Breast epithelium (tissue), 3 donors: ENCODE data around the gene GIMAP6.

Experiments used
- POLR2A ChIP-seq: fragments of 450-650 bp; IDR thresholded peaks from one replicate; pipeline ENCODE4 v1.6.1; 2016; ENCODE audit warnings: antibody characterized with exemption, mild to moderate bottlenecking, moderate library complexity
- POLR2AphosphoS5 ChIP-seq, 3 donors: sonication (generic); formaldehyde crosslinking; IDR thresholded peaks; one replicate each; pipeline ENCODE4 v1.6.1; 2017; ENCODE audit warnings: antibody characterized with exemption in 3 of 3
- TF ChIP-seq, protein P1 (sequence below), 3 donors: fragments of 450-650 bp; IDR thresholded peaks; one replicate each; pipeline ENCODE4 v1.5.1; 2016 to 2017; ENCODE audit warnings: antibody characterized with exemption in 3 of 3, mild to moderate bottlenecking in 3 of 3, moderate library complexity in 3 of 3

DNA sequence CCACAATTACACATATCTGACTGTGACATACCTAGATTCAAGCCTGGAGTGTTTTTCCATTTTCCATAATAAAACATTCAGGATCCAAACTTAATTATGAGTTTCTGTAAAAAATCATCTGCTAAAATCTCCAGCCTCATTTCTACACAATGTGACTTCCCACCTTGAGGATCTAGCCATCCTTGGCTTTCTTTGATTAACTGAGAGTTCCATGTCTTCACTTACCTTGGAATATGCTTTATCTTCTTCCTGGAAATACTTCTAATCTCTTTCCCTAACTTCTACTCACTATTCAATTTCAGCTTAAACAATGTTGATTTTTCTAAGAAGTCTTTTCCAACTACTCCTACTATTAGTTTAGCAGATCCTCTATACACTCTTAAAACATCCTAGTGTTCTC, 36.8 kb upstream of the GIMAP6 start:
- TF ChIP-seq POLR2AphosphoS5 (IDR thresholded peaks at IDR 0.05), result no peak
- TF ChIP-seq, protein P1, sequence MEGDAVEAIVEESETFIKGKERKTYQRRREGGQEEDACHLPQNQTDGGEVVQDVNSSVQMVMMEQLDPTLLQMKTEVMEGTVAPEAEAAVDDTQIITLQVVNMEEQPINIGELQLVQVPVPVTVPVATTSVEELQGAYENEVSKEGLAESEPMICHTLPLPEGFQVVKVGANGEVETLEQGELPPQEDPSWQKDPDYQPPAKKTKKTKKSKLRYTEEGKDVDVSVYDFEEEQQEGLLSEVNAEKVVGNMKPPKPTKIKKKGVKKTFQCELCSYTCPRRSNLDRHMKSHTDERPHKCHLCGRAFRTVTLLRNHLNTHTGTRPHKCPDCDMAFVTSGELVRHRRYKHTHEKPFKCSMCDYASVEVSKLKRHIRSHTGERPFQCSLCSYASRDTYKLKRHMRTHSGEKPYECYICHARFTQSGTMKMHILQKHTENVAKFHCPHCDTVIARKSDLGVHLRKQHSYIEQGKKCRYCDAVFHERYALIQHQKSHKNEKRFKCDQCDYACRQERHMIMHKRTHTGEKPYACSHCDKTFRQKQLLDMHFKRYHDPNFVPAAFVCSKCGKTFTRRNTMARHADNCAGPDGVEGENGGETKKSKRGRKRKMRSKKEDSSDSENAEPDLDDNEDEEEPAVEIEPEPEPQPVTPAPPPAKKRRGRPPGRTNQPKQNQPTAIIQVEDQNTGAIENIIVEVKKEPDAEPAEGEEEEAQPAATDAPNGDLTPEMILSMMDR (IDR thresholded peaks at IDR 0.05), result no peak
- no peak for TF ChIP-seq POLR2A
